SK-N-MC (cell line): Measurements from ENCODE around the gene IFFO2.
A peak's percentile ranks its signal among the peaks of the same experiment; 100 is the strongest.

Source experiments
- DNase-seq: peaks from one replicate; pipeline ENCODE4 v3.0.0-alpha.2; 2011; ENCODE audit warnings: low read depth, low spot score
- H3K27ac ChIP-seq: fragments of 200-600 bp; sonication (generic); 2 replicates; pipeline ENCODE4 v1.5.1; 2016; ENCODE audit warnings: mixed run types
- H3K36me3 ChIP-seq: fragments of 200-600 bp; sonication (generic); 2 replicates; pipeline ENCODE4 v1.6.1; 2017; ENCODE audit warnings: antibody characterized with exemption, low read length, mixed read lengths; ENCODE audit not compliant: insufficient read depth
- H3K4me3 ChIP-seq: fragments of 200-600 bp; sonication (generic); 2 replicates; pipeline ENCODE4 v1.5.1; 2016
- H3K9ac ChIP-seq: fragments of 200-600 bp; sonication (generic); 2 replicates; pipeline ENCODE4 v1.8.0; 2017; ENCODE audit warnings: mixed run types, mixed read lengths; ENCODE audit not compliant: insufficient read length
- H3K9me3 ChIP-seq: fragments of 200-600 bp; sonication (generic); 2 replicates; pipeline ENCODE4 v1.6.1; 2017; ENCODE audit warnings: low read depth, mild to moderate bottlenecking, antibody characterized with exemption, low read length, moderate library complexity, mixed read lengths
- EZH2 ChIP-seq: fragments of 200-600 bp; sonication (generic); IDR thresholded peaks from one replicate; pipeline ENCODE4 v1.6.1; 2017; ENCODE audit warnings: antibody characterized with exemption
- FOXP2 ChIP-seq: optimal IDR thresholded peaks from 2 replicates; pipeline ENCODE3; 2011; ENCODE audit warnings: mild to moderate bottlenecking, moderate library complexity; ENCODE audit not compliant: insufficient read depth; ENCODE audit errors: extremely low read length, control extremely low read depth
- POLR2AphosphoS5 ChIP-seq: IDR thresholded peaks from 2 replicates; pipeline ENCODE4 v1.6.1; 2012; ENCODE audit warnings: mild to moderate bottlenecking, low read depth, low read length, borderline replicate concordance

Gene IFFO2

DNA sequence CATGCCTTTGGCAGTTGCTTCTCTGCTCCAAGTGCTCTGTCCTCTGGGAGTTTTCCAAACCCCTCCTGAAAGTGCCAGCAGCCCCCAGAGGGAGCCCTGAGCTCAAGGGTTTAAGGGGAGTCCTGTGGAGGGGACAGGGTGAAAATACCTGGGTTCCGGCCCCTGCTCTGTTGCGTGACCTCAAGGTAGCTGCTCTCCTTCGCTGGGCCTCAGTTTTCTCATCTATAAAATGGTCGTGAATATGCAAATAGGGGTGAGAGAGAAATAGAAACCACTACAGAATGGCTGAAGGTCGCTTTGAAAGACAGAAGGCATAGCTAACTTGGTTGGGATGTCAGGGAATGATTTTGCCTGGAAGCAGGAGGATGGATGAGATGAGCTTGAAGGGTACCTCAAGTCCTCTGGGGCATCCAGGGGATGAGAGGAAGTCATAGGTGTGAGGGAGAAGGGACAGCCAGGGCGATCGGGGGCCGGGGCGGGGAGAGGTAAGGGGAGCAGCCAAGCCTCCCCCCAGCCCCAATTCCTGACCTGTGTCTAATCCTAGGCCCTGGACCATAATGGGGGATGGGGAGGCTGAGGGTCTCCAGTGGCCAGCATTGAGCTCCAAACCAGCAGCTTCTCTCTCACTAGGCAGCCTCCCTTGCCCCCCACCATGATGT lies 12.4 kb downstream of the IFFO2 start:
- no peak for TF ChIP-seq EZH2
- no peak for DNase-seq
- no peaks in the 10 kb centered on the region for H3K9me3 ChIP-seq
- H3K4me3 ChIP-seq = no peak overlapping the region
- peak overlapping the region; percentile 47 for H3K9ac ChIP-seq
- H3K36me3 ChIP-seq = no peaks in the 10 kb centered on the region
- peak overlapping the region; percentile 90; the same call in 1 of the 2 replicates for H3K27ac ChIP-seq

DNA sequence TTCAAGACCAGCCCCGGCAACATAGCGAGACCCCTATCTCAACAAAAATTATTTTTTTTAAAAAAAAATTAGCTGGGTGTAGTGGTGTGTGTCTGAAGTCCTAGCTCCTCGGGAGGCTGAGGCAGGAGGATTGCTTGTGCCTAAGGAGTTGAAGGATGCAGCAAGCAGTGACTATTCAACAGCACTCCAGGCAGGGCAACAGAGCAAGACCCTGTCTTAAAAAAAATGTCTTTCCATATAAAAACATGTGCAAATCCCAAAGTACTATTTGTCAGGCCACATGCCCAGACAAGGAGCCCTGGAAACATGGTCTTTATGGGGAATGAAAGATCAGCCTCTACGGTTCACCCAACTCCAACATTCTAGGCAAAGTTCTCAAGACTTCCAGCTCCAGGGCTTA lies 13.3 kb downstream of the IFFO2 start:
- H3K36me3 ChIP-seq = no peaks in the 10 kb centered on the region
- DNase-seq = no peak
- no peaks in the 10 kb centered on the region for H3K9me3 ChIP-seq
- H3K9ac ChIP-seq = no peak overlapping the region
- no peak overlapping the region for H3K4me3 ChIP-seq
- TF ChIP-seq FOXP2 (no peak), POLR2AphosphoS5 (no peak), EZH2 (no peak)
- H3K27ac ChIP-seq = no peak overlapping the region

- no peak overlapping the region for H3K9ac ChIP-seq
- TF ChIP-seq EZH2 (no peak), FOXP2 (no peak), POLR2AphosphoS5 (no peak)
- no peaks in the 10 kb centered on the region for H3K36me3 ChIP-seq
- no peak overlapping the region for H3K4me3 ChIP-seq
- no peak overlapping the region for H3K27ac ChIP-seq
- no peaks in the 10 kb centered on the region for H3K9me3 ChIP-seq
- no peak for DNase-seq
Measured at GRCh38 chr1:18942340-18942739, 14.1 kb downstream of the IFFO2 start.

DNA sequence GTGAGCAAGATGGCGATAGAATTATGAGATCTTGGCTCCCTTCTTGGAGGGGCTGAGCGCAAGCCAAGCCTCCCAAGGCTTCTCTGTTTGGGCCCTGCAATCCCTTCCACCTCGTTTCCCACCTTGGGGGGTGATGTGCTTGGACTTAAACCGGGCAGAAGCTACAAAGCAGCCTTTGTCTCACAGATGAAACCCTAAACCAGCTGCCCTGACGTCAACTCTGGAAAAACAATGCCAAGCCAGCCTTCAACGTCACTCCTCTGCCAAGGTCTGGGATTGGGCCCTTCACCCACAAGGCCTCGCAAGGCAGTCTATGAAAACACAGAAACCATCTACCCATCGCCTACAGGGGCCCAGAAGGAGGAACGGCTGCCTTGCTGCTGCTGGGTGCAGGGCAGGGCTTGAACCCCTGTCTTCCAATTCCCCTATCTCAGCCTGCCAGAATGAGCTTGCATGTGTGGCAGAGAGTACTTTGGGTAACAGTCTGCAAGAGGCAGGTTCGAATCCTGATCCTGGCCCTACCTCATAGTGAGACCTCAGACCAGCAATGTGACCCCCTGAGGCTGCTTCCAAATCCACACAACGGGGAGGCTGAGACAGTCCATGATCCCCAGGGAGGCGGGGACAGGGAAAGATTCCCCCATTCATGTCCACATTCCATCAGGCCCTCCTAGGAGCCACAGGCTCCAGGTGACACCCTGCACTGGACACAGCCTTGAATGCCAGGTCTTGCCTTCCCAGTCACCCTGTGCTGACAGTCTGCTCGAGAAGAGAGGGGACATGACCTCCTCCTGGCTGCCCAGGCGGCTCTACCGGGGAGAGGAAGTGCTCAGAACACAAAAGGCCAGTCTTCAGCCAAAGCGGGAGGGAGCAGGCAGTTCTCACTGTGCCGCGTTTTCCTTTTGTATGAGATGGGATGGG lies 15.0 kb downstream of the IFFO2 start:
- Histone ChIP-seq H3K9ac (no peak overlapping the region), H3K36me3 (no peaks in the 10 kb centered on the region), H3K4me3 (no peak overlapping the region), H3K27ac (no peak overlapping the region), H3K9me3 (no peaks in the 10 kb centered on the region)
- TF ChIP-seq POLR2AphosphoS5 (no peak), FOXP2 (no peak), EZH2 (no peak)
- no peak for DNase-seq

DNA sequence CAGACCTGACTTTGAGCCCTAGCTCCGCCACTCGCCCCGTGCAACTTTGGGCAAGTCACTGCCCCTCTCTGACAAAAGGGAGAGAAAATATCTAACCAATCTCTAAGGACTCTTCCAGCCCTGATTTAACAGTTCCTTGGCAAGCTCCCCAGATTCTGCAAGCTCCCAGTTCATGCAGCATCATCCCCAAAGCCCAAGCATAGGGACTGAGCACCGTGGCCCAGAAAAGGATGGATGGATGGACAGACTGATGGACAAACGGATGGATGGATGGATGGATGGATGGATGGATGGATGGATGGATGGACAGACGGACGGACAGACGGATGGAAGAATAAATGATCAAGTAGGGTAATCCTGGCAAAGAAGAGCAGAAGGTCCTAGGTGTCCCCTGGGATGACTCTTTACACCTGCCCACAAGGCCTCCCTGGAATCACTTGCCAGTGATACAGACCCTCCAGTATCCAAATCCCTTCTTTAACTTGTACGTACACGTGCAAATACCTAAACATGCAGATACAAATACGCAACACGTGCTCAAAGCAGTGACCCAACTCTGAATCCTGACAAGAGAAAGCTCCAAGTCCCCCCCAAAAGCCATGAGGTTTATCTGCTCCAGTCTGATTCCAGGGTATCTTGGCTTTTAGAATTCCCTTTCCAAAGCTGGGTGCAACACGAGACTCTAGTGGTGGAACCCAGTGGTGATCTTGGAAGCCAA lies 16.0 kb downstream of the IFFO2 start:
- no peak for DNase-seq
- TF ChIP-seq FOXP2 (no peak), EZH2 (no peak), POLR2AphosphoS5 (no peak)
- Histone ChIP-seq H3K36me3 (no peaks in the 10 kb centered on the region), H3K4me3 (no peak overlapping the region), H3K27ac (no peak overlapping the region), H3K9me3 (no peaks in the 10 kb centered on the region), H3K9ac (no peak overlapping the region)

GRCh38 chr1:18939398-18940302 lies 16.8 kb downstream of the IFFO2 start:
- DNase-seq = no peak
- Histone ChIP-seq H3K4me3 (no peak overlapping the region), H3K9ac (no peak overlapping the region), H3K36me3 (no peaks in the 10 kb centered on the region), H3K9me3 (no peaks in the 10 kb centered on the region), H3K27ac (no peak overlapping the region)
- TF ChIP-seq FOXP2 = no peak
- no peak for TF ChIP-seq EZH2
- no peak for TF ChIP-seq POLR2AphosphoS5

GRCh38 chr1:18938707-18939070 lies 17.8 kb downstream of the IFFO2 start:
- Histone ChIP-seq H3K27ac (no peak overlapping the region), H3K36me3 (no peaks in the 10 kb centered on the region), H3K9me3 (no peaks in the 10 kb centered on the region), H3K9ac (no peak overlapping the region), H3K4me3 (no peak overlapping the region)
- no peak for DNase-seq
- no peak for TF ChIP-seq EZH2
